ENCODE measurements around the gene USHBP1. TPM values are rescaled to one million over a fixed set of nuclear protein-coding genes. Genes with fewer than 3 reads are reported as not detected.
A peak's percentile ranks its signal among the peaks of the same experiment; 100 is the strongest.

Gene USHBP1
- total RNA-seq, 1 donor from 2014 or later: 0.07 TPM

- H3K27me3 Mint-ChIP-seq (ENCODE audit: low read depth): peaks cover 16% of the 10 kb centered on the region
- H3K36me3 Mint-ChIP-seq (ENCODE audit: low read depth): no peaks in the 10 kb centered on the region
- H3K4me1 Mint-ChIP-seq (ENCODE audit: low read depth): peaks cover 2% of the 10 kb centered on the region
- no peaks in the 10 kb centered on the region for H3K9me3 Mint-ChIP-seq
- no peak overlapping the region for H3K27ac Mint-ChIP-seq
- H3K4me3 Mint-ChIP-seq (ENCODE audit: low read depth): no peak overlapping the region
- intact Hi-C loops (cut with micrococcal nuclease): no loop called here
- no peak for DNase-seq (ENCODE audit: low spot score)
Measured at GRCh38 chr19:17248011-17248776, 16.4 kb downstream of the USHBP1 start.

GRCh38 chr19:17246681-17247425 is 17.7 kb downstream of the USHBP1 start:
- no peaks in the 10 kb centered on the region for H3K36me3 Mint-ChIP-seq (ENCODE audit: low read depth)
- H3K4me1 Mint-ChIP-seq (ENCODE audit: low read depth): peaks cover 2% of the 10 kb centered on the region
- intact Hi-C loops (cut with micrococcal nuclease): no loop called here
- H3K9me3 Mint-ChIP-seq: no peaks in the 10 kb centered on the region
- H3K27ac Mint-ChIP-seq: no peak overlapping the region
- H3K4me3 Mint-ChIP-seq (ENCODE audit: low read depth): peak overlapping the region; percentile 83
- H3K27me3 Mint-ChIP-seq (ENCODE audit: low read depth): peaks cover 16% of the 10 kb centered on the region
- no peak for DNase-seq (ENCODE audit: low spot score)

- H3K4me3 Mint-ChIP-seq (ENCODE audit: low read depth): peak within 1 kb of the TSS; percentile 83
- no peaks in the 10 kb centered on the region for H3K9me3 Mint-ChIP-seq
- H3K27me3 Mint-ChIP-seq (ENCODE audit: low read depth): peaks cover 16% of the 10 kb centered on the region
- no peaks in the 10 kb centered on the region for H3K36me3 Mint-ChIP-seq (ENCODE audit: low read depth)
- no peak for DNase-seq (ENCODE audit: low spot score)
- peak within 1 kb of the TSS; percentile 82 for H3K27ac Mint-ChIP-seq
- intact Hi-C loops (cut with micrococcal nuclease): no loop called here
- H3K4me1 Mint-ChIP-seq (ENCODE audit: low read depth): peaks cover 2% of the 10 kb centered on the region
Measured at GRCh38 chr19:17245535-17245984, 19.0 kb downstream of the USHBP1 start, which contains the start of gene NR2F6. Gene NR2F6 (minus strand): TSS chr19:17245919. CDS start chr19:17245220, 699 bp downstream.

- Mint-ChIP-seq H3K27ac (no peak overlapping the region), H3K4me1 (ENCODE audit: low read depth) (peaks cover 2% of the 10 kb centered on the region), H3K9me3 (no peaks in the 10 kb centered on the region), H3K27me3 (ENCODE audit: low read depth) (peaks cover 16% of the 10 kb centered on the region), H3K4me3 (ENCODE audit: low read depth) (peak overlapping the region; percentile 65), H3K36me3 (ENCODE audit: low read depth) (no peaks in the 10 kb centered on the region)
- intact Hi-C loops (cut with micrococcal nuclease): no loop called here
- no peak for DNase-seq (ENCODE audit: low spot score)
Measured at GRCh38 chr19:17244618-17245534, 19.7 kb downstream of the USHBP1 start.

GRCh38 chr19:17243830-17244617 is 20.5 kb downstream of the USHBP1 start:
- H3K4me1 Mint-ChIP-seq (ENCODE audit: low read depth): peaks cover 2% of the 10 kb centered on the region
- H3K36me3 Mint-ChIP-seq (ENCODE audit: low read depth): no peaks in the 10 kb centered on the region
- H3K27ac Mint-ChIP-seq: no peak overlapping the region
- intact Hi-C loops (cut with micrococcal nuclease): no loop called here
- H3K4me3 Mint-ChIP-seq (ENCODE audit: low read depth): peak overlapping the region; percentile 65
- H3K27me3 Mint-ChIP-seq (ENCODE audit: low read depth): peaks cover 15% of the 10 kb centered on the region
- H3K9me3 Mint-ChIP-seq: no peaks in the 10 kb centered on the region
- no peak for DNase-seq (ENCODE audit: low spot score)

GRCh38 chr19:17243211-17243829 is 21.2 kb downstream of the USHBP1 start:
- no peak for DNase-seq (ENCODE audit: low spot score)
- H3K4me3 Mint-ChIP-seq (ENCODE audit: low read depth): peak overlapping the region; percentile 65
- no peak overlapping the region for H3K27ac Mint-ChIP-seq

GRCh38 chr19:17242431-17243208 is 21.9 kb downstream of the USHBP1 start:
- Mint-ChIP-seq H3K9me3 (no peaks in the 10 kb centered on the region), H3K4me3 (ENCODE audit: low read depth) (no peak overlapping the region), H3K36me3 (ENCODE audit: low read depth) (no peaks in the 10 kb centered on the region), H3K27ac (no peak overlapping the region), H3K4me1 (ENCODE audit: low read depth) (peaks cover 2% of the 10 kb centered on the region), H3K27me3 (ENCODE audit: low read depth) (peaks cover 14% of the 10 kb centered on the region)
- no peak for DNase-seq (ENCODE audit: low spot score)
- intact Hi-C loops (cut with micrococcal nuclease): no loop called here

More at GRCh38 chr19:17243211-17243829, 21.2 kb downstream of the USHBP1 start:
- intact Hi-C loops (cut with micrococcal nuclease): no loop called here
- peaks cover 2% of the 10 kb centered on the region for H3K4me1 Mint-ChIP-seq (ENCODE audit: low read depth)
- H3K36me3 Mint-ChIP-seq (ENCODE audit: low read depth): no peaks in the 10 kb centered on the region
- H3K9me3 Mint-ChIP-seq: no peaks in the 10 kb centered on the region
- H3K27me3 Mint-ChIP-seq (ENCODE audit: low read depth): peaks cover 14% of the 10 kb centered on the region

GRCh38 chr19:17240826-17241399 is 23.6 kb downstream of the USHBP1 start:
- intact Hi-C loops (cut with micrococcal nuclease): no loop called here
- Mint-ChIP-seq H3K27ac (no peak overlapping the region), H3K9me3 (no peaks in the 10 kb centered on the region), H3K27me3 (ENCODE audit: low read depth) (peaks cover 7% of the 10 kb centered on the region), H3K4me3 (ENCODE audit: low read depth) (no peak overlapping the region), H3K36me3 (ENCODE audit: low read depth) (no peaks in the 10 kb centered on the region), H3K4me1 (ENCODE audit: low read depth) (no peaks in the 10 kb centered on the region)
- DNase-seq (ENCODE audit: low spot score): no peak

GRCh38 chr19:17240062-17240752 is 24.3 kb downstream of the USHBP1 start:
- Mint-ChIP-seq H3K36me3 (ENCODE audit: low read depth) (no peaks in the 10 kb centered on the region), H3K4me3 (ENCODE audit: low read depth) (no peak overlapping the region), H3K9me3 (no peaks in the 10 kb centered on the region), H3K4me1 (ENCODE audit: low read depth) (no peaks in the 10 kb centered on the region), H3K27me3 (ENCODE audit: low read depth) (peaks cover 7% of the 10 kb centered on the region), H3K27ac (no peak overlapping the region)
- no peak for DNase-seq (ENCODE audit: low spot score)
- intact Hi-C loops (cut with micrococcal nuclease): no loop called here

GRCh38 chr19:17237747-17238706 is 26.5 kb downstream of the USHBP1 start:
- Mint-ChIP-seq H3K27me3 (ENCODE audit: low read depth) (no peaks in the 10 kb centered on the region), H3K9me3 (no peaks in the 10 kb centered on the region), H3K4me1 (ENCODE audit: low read depth) (peaks cover 2% of the 10 kb centered on the region), H3K4me3 (ENCODE audit: low read depth) (peak overlapping the region; percentile 45), H3K27ac (no peak overlapping the region), H3K36me3 (ENCODE audit: low read depth) (peaks cover 3% of the 10 kb centered on the region)
- intact Hi-C loops (cut with micrococcal nuclease): no loop called here
- DNase-seq (ENCODE audit: low spot score): no peak
